NCI-H2171 treated with DMSO at 0.1 percent for 48 hours (cell line): ENCODE results near the gene VPS8.

Experiments used
- DNase-seq: peaks from one replicate; lab custom pipeline; 2025; lab: John Stamatoyannopoulos, UW

VPS8 gene

DNA sequence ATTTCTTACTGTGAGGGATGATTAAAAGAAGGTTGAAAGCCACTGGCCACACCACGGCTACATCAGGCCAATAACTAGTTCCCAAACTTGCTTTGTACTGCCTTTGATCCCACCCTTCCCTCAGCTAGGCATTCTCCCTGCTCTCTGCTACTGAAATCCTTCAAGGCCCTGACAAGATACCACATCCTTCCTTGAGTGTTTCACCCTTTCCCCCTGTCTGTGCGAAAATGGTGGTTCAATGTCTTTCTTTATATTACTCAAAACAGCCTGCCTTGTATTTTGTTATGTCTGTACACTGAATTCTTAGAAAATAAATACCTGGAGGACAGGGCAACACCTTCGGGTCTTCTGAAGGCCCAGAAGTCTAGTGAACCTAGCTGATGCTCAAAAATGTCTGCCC is 932 bp upstream of the VPS8 start:
- DNase-seq = no peak

DNA sequence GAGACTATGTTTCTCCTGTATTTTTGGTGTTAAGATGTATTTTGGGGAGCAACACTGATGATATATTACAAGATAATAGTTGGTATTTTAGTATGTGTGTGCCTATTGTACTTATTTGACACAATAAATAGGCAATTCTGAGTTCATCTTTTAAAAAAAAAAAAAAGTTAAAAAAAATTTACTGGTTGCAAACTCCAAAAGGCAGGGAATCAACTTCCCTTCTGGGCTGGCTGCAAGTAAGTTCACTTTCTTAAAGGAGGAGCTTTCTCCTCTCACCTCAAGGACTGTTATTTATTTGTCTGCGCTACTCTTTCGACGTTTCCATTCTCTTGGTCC is 335 bp upstream of the VPS8 start:
- DNase-seq = no peak

DNA sequence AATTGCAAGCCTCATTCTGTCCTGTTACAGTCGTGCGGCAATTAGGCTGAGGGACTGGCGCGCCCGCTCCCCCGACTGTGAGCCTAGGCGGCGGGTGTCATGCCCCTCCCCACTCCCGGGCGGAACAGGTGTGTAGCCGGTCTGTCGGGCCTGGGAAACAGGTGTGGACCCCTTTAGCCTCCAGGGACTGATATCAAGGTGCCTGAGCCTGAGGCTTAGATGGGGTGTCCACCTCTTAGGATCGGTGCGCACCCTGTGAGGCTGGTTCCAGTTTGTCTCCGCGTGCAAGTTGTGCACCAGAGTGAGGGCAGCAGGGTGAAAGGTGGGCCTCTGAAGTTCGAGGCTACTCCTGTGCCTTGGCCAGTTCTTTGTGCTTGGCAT is 686 bp downstream of the VPS8 start:
- no peak for DNase-seq

DNA sequence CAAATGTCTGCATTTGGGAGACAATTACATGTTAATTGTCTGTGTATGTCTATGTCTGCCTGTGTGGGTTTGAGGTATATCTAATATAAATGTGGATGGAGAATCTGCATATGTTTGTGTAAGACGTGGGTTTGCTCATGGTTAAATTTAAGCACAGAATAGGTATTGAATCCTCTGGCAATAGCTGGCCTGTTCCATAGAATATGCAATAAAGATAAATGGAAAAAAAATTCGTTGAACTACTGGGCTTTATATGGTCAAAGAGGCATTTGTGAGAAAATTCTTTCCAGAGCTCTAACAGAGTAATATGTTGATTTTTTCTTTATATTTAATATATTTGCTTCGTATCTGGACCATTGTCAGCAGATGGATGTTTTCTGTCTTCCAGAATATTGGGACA is 1.4 kb downstream of the VPS8 start:
- DNase-seq = no peak

DNA sequence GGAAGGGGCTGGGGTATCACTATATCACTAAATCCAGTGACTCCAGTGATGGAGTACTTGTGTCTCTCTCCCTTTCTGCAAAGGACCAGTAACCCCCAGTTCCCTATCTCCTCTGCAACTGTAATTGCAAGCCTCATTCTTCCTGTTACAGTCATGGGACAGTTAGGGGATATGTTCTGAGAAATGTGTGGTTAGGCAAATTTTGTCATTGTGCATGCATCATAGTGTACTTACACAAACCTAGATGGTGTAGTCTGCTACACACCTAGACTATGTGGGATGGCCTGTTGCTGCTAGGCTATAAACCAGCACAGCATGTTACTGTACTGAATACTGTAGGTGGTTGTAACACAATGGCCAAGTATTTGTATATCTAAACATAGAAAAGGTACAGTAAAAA is 2.2 kb downstream of the VPS8 start:
- DNase-seq = no peak

DNA sequence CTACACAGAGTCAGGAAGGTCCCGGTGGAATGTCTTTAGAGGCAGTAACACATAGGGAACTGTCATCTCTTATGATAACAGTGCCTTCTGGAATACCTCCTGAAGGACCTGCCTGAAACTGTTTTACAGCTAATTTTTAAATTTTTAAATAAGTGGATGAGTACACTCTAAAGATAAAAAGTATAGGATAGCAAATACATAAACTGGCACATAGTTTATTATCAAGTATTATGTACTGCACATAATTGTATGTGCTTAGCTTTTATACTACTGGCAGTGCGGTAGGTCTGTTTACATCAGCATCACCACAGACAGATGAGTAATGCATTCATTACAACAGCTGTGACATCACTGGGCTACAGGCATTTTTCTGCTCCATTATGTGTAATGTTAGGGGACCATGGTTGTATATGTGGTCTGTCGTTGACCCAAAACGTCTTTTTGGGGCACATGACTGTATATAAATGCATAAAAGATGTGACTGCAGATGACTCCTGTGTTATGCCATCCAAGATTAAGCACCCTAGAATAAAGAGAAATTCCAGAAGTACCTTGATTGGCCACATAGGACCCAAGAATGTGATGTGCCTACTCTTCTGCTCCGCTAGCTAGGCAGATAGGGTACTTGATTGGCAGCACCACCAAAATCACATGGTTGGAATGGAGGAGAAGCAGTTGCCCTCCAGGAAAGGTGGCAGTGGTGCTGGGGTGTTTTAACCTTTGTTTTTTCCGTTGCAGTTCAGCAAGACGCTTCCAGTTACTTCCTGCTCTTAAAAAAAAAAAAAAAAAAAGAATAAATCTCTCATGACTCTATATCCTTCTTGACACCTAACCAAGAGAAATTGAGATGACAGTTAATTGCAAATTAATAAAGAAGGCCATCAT is 3.3 kb downstream of the VPS8 start:
- no peak for DNase-seq

DNA sequence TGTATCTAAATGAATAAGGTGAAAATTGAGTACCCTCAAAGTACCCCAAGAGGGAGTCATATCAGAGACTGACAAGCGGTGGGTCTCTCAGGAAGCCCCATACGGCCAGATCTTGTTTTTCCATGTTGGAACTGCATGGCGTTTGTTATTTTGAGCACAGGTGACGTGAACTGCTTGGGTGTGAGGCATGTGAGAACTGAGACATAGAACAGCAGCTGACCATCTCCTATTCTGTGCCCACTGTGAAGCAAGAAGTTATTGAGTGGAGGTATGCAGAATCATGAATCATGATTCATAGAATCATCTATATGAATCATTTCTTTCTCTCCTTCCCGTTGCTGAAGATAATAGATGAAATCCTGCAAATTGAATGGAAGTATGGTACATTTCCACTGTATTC is 4.6 kb downstream of the VPS8 start:
- DNase-seq = no peak

DNA sequence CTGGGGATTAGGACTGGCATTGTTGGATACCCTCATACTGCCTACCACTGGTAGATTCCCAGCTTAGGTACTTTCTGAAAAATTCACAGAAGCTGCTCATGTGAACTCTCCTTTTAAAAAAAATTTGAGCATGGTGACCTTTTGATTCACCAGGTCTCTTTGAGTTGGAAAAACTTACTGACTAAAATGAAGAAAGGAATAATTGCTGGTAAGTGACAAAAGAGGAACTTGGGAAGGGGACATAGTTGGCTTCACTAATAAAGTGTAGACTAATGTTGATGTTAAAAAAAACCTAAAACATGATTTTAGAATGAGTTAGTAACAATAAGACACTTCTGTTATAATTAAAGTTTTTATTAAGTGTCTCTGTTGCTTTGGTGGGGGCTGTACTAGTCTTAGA is 8.6 kb downstream of the VPS8 start:
- no peak for DNase-seq

DNA sequence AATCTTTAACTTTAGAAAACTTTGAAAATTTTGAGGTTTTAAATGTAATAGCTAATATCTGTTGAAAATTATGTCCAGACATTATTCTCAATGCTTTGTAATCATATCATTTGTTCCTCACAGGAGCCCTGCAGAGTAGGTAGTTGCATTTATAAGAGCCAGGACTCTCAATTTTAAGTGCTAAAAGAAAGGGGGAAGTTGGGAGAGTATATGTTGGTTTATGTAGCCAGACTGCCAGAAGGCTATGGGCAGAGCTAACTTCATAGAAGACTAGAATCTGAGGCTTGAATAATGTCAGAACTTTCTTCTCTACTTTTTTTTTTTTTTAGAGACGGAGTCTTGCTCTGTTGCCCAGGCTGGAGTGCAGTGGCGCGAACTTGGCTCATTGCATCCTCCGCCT is 9.1 kb downstream of the VPS8 start:
- no peak for DNase-seq

DNA sequence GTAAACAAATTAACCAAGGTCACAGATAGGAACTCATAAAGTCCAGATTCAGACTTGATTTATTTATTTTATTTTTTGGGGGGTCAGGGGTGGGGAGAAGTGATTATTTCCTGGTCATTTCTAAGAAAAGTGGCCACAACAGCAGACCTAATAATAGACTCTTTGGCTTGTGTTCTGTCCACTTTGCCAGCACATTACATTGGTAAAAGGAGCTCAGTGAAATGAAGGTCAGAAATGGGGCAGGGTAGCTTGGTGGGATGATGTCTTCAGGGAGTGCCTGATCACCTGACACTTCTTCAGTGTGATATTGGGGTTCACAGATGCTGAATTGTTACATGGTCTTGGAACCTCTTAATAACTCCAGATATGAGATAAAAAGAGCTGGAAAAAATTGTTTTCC is 10.1 kb downstream of the VPS8 start:
- no peak for DNase-seq

DNA sequence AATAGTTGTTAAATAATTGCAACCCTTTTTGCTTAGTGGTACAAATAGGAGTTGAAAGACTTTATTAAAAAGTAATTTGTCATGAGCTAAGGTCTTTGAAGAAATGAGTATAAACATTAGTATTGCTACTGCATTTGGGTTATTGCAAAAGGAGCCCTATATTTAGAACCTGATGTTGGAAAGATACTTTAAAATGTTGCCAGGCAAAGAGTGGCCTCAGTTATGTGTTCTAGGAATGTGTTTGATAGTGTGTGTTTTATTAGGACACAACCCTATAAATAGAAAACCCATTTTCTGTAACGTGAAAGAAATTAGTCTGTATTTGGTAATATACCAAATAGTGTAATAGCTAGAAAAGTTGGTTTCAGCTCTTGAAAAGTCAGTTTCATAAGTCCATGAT is 10.7 kb downstream of the VPS8 start:
- DNase-seq = no peak

DNA sequence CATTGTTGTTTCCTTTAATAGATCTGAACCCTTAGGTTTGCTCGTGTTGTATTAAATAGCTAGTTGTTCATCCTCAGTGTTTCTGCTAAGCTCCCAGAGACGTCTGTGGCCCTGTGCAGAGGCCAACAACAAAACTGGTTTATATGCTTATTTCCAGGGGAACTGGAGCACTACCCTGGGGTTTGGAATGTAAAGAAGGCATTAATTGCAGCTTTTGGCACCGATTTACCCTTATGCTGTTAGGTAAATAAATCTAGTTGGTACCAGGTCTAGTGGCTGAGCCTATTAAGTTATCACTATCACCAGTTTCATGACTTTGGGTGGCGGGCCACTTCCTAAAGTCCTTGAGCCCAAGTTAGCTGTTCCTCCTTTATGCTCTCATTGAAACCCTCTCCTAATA is 12.0 kb downstream of the VPS8 start:
- no peak for DNase-seq

DNA sequence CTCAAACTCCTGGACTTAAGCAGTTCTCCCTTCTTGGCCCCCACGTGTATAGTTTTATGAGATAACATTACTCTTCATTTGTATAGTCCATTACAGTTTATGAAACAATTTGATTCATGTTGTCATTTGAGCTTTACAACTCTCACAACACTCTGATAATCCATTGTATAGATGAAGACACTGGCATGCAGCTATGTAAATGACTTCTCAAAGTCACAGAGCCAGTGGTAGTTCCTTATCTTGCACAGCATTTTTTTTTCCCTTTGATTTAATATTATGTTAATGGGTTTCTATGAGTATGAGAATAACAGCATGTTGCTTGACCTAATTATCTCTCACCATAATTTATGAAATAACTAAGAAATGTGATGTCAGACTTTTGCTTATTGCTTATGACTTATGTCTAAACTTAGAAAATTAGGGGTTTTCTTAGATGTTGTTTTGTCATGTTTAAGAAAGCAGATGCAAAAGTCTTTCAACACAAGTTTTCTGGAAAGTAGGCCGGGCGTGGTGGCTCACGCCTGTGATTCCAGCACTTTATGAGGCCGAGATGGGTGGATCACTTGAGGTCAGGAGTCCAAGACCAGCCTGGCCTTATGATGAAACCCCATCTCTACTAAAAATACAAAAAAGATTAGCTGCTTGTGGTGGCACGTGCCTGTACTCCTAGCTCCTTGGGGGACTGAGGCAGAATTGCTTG is 13.3 kb downstream of the VPS8 start:
- no peak for DNase-seq

DNA sequence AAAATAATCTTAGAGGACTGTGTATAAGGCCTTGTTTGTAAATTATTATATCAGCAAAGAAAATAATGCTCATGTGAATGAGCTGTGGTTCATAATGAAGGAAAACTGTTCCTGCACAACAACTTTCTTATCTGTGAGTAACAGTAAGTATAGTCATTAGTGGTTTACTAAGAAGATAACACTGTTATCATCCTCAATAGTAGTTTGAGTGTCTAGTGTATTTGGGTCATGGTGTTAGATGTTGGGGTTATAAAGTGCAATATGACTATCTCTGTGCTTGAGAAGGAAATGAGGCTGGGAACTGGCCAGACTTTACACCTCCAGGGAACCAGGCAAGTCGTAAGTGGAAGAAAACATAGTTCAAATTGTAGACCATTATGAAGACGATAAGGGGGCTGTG is 15.6 kb downstream of the VPS8 start:
- no peak for DNase-seq

DNA sequence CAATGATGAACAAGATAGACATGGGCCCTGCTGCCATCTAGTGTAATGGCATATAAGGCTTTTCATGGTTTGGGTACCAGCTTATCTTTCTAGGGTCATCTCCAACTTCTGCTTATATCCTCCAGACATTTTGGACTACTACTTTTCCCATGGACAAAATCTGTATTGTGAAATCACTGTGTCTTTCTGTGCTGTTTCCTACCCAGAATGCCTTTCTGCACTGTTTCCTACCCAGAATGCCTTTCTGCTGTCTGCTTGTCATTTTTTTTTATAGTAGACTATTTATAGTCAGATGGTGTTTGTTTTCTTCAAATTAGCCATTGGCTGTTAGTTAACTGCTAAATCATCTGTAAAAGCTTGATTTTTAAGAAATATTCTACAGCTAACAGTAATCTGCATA is 20.1 kb downstream of the VPS8 start:
- no peak for DNase-seq

DNA sequence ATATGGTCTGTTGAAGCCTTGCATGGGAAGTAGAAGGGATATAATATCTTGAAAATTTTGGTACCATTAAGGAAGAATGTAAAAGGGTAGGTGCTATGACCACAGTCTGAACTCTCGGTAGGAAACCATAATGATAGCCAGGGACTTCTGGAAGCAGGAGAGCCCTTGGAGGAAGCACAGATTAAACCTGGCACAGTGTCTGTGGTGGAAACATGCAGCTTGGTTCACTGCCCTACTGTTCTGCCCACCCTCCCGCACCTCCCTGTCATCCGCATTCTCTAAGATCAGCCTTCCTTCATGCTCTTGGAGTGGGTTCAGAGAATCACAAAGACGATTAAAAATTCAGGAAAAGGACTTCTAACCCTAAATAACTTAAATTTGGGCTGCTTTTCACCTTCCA is 20.9 kb downstream of the VPS8 start:
- DNase-seq = no peak

DNA sequence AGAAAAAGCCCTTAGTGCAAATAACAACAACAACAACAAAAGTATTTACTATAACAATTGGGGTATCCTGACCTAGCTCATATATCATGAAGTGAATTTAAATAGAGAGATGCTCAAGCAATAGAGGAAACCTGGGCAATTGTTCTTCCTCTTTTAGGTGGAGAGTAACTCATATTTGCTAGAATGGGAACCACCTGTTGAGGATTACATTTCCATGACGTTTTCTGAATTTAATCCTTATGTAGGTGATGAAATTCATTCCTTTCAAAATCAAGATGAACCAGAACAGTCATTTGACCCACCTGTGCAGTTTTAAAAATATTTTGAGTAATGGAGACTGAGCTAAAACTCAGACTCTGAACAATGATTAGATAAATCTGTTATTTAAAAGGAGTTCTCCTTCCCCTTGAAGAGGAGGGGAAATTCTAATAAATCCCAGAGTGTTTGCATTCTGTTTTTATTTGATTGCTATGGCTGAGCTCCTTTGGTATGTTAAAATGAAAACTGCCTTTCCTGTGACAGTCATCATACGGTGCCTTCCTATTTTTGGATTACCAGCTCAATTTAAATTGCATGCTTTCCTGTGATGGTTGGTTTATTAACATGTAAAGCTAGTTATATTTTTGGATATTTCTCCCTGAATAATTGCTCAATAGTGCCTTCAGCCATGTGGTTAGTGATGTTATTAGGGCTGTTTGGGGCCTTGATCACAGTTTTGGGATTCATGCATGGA is 24.3 kb downstream of the VPS8 start:
- DNase-seq = no peak

DNA sequence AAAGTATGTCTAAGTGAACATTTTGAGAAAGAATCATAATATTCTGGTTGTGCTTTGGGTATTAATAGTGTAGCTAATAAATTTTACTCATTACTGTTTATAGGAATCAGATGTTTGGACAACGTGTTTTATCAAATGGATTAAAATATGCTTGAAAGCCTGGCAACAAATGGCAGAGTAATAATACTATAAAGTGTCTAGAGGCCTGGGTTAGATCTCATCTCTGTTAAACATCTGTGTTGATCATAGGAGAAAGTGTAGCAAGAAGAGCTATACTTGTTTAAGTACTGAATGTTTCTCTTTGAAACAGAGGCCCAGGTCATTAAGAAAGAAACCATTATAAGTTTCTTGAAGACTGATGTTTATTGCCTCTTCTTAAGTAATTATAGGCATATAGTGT is 30.5 kb downstream of the VPS8 start:
- no peak for DNase-seq

DNA sequence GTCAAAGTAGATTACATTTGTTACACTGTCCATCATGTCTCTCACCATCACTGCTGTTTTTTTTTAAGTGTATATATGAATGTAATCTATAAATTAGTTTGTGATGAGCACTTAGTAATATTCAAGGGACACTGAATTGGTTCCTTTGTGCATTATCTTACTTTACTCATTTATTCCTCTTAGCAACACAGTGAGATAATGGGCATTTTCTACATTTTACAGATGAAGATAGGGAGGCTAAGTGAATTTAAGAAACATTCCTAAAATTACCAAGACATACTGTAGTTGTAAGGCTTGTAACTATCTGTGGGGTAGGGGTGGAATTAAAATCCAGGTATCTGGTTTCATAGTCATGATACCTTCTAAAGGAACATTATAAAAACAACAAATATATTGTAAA is 33.9 kb downstream of the VPS8 start:
- DNase-seq = no peak

DNA sequence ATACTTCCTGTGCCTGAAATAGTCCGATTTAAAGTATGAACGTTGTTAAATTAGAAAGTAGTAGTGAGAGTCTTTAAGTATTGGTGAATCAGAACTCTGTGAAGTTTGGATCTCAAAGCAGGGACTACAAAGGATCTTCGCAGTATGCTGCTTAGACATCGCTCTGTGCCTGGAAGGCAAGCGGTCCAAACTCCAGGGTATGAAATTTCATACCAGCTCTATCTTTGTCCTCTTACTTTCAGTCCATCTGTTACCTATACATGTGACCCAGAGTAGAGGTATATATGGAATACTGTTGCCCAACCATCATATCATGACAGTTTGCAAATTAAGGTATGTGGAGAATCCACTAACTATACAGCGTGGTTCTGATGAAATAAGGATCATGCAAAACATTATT is 34.5 kb downstream of the VPS8 start:
- peak; percentile 82 for DNase-seq

DNA sequence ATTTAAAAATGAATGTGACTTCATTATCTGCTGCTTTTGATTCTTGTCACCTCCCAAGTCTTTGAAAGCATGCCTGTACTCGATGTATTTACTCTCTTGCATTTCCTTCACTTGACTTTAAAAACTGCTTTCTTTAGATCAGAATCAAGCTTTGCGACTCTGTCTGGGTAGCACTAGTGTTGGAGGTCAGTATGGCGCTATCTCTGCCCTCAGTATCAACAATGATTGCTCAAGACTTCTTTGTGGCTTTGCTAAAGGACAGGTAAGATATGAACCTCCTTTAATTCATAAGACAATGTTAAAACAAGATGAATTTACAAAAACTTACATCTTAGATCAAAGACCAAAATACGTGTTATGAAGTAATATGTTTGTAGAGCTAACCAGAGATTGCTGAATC is 37.0 kb downstream of the VPS8 start:
- DNase-seq = no peak

DNA sequence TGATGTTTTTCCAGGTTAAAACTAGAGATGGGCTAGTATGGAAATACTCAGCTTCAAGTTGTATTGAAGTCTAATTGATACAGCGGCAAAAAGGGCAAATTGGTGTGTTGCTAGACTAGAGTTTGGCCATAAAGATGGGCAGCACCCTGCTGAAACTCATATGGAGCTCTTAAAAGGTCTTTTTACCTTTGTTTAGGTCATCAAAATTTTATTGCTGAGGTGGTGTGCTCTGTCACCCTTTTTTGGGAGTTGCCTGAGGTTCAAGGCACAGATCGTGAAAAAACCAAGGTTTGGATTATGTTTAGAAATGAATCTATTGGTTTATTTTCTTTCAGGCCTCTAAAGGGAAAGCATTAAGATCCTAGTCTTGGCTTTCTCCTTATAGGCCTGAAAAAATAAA is 38.2 kb downstream of the VPS8 start:
- no peak for DNase-seq

DNA sequence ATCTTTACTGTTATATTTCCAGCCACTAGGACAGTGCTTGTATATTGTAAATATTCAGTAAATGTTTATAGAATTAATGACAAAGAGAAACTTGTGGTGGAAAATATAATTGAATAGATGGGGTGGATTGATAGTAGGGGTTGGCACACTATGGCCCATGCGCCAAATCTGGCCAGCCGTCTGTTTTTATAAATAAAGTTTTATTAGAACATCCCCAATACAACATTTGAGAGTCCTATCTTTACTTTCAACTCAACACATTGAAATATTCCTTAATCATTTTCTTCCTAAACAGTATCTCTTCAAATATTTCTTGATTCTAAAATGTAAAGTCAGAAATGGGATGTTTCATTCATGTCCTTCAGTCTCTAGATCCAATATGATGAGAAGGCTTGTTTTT is 45.1 kb downstream of the VPS8 start:
- DNase-seq = no peak
